Measurements from ENCODE around the gene ICE1.
A peak's percentile ranks its signal among the peaks of the same experiment; 100 is the strongest.

ICE1 gene

GRCh38 chr5:5421961-5422818, at the start of gene ICE1:
ICE1 (plus strand) TSS chr5:5422677; CDS start chr5:5422916, 239 bp downstream.
- H3K9me3 ChIP-seq (replicated peaks; ENCODE audit: insufficient read depth, low read length), result no peaks in the 10 kb centered on the region
- peak within 1 kb of the TSS; percentile 80 for H3K9ac ChIP-seq (ENCODE audit: low read length)
- H3K4me1 ChIP-seq (ENCODE audit: low read length), result peaks cover 36% of the 10 kb centered on the region
- peak within 1 kb of the TSS; percentile 90 for H3K27ac ChIP-seq (ENCODE audit: low read length)
- no peaks in the 10 kb centered on the region for H3K27me3 ChIP-seq (replicated peaks; ENCODE audit: insufficient read depth, low read length)
- no peaks in the 10 kb centered on the region for H3K36me3 ChIP-seq (replicated peaks; ENCODE audit: insufficient read depth, low read length)
- H4K20me1 ChIP-seq (ENCODE audit: insufficient read depth, low read length), result no peaks in the 10 kb centered on the region
- peak within 1 kb of the TSS; percentile 84 for H3K4me2 ChIP-seq (ENCODE audit: low read depth, low read length)
- TF ChIP-seq EZH2 (optimal IDR thresholded peaks at IDR 0.05; ENCODE audit: low read depth, low read length) (no peak), EZH2phosphoT487 (IDR thresholded peaks at IDR 0.05; ENCODE audit: low read length) (no peak), CTCF (IDR thresholded peaks at IDR 0.05; ENCODE audit: low read length) (no peak)
- H3F3A ChIP-seq (ENCODE audit: insufficient read depth, low read length), result peaks cover 24% of the 10 kb centered on the region
- peak within 1 kb of the TSS; percentile 93 for H3K4me3 ChIP-seq (ENCODE audit: low read length)
- H2AFZ ChIP-seq (ENCODE audit: low read length), result peak within 1 kb of the TSS; percentile 60
- no peaks in the 10 kb centered on the region for H3K9me2 ChIP-seq (replicated peaks; ENCODE audit: insufficient read depth, low read length)
- DNase-seq, result peak; percentile 97
- H3K79me2 ChIP-seq (ENCODE audit: low read length), result peaks cover 45% of the 10 kb centered on the region

- Histone ChIP-seq H3K4me2 (ENCODE audit: low read depth, low read length) (no peak overlapping the region), H3K4me3 (ENCODE audit: low read length) (no peak overlapping the region), H3F3A (ENCODE audit: insufficient read depth, low read length) (no peaks in the 10 kb centered on the region), H3K79me2 (ENCODE audit: low read length) (no peaks in the 10 kb centered on the region), H3K36me3 (replicated peaks; ENCODE audit: insufficient read depth, low read length) (no peaks in the 10 kb centered on the region), H3K9me2 (replicated peaks; ENCODE audit: insufficient read depth, low read length) (no peaks in the 10 kb centered on the region), H3K9ac (ENCODE audit: low read length) (no peak overlapping the region), H3K27me3 (replicated peaks; ENCODE audit: insufficient read depth, low read length) (no peaks in the 10 kb centered on the region), H4K20me1 (ENCODE audit: insufficient read depth, low read length) (no peaks in the 10 kb centered on the region), H3K4me1 (ENCODE audit: low read length) (no peaks in the 10 kb centered on the region), H3K27ac (ENCODE audit: low read length) (no peak overlapping the region), H3K9me3 (replicated peaks; ENCODE audit: insufficient read depth, low read length) (no peaks in the 10 kb centered on the region), H2AFZ (ENCODE audit: low read length) (no peak overlapping the region)
- TF ChIP-seq CTCF (IDR thresholded peaks at IDR 0.05; ENCODE audit: low read length), result no peak
- TF ChIP-seq EZH2phosphoT487 (IDR thresholded peaks at IDR 0.05; ENCODE audit: low read length), result no peak
- no peak for DNase-seq
These were observed 49.5 kb upstream of the ICE1 start for GRCh38 chr5:5372930-5373329.

- Histone ChIP-seq H3K4me3 (ENCODE audit: low read length) (no peak overlapping the region), H3K27ac (ENCODE audit: low read length) (no peak overlapping the region), H3K27me3 (replicated peaks; ENCODE audit: insufficient read depth, low read length) (no peaks in the 10 kb centered on the region), H2AFZ (ENCODE audit: low read length) (no peak overlapping the region), H3K4me2 (ENCODE audit: low read depth, low read length) (no peak overlapping the region), H4K20me1 (ENCODE audit: insufficient read depth, low read length) (no peaks in the 10 kb centered on the region), H3K9me3 (replicated peaks; ENCODE audit: insufficient read depth, low read length) (no peaks in the 10 kb centered on the region), H3F3A (ENCODE audit: insufficient read depth, low read length) (no peaks in the 10 kb centered on the region), H3K9me2 (replicated peaks; ENCODE audit: insufficient read depth, low read length) (no peaks in the 10 kb centered on the region), H3K79me2 (ENCODE audit: low read length) (no peaks in the 10 kb centered on the region), H3K9ac (ENCODE audit: low read length) (no peak overlapping the region), H3K36me3 (replicated peaks; ENCODE audit: insufficient read depth, low read length) (no peaks in the 10 kb centered on the region), H3K4me1 (ENCODE audit: low read length) (no peaks in the 10 kb centered on the region)
- DNase-seq, result no peak
- TF ChIP-seq CTCF (IDR thresholded peaks at IDR 0.05; ENCODE audit: low read length), result no peak
- no peak for TF ChIP-seq EZH2phosphoT487 (IDR thresholded peaks at IDR 0.05; ENCODE audit: low read length)
- no peak for TF ChIP-seq EZH2 (optimal IDR thresholded peaks at IDR 0.05; ENCODE audit: low read depth, low read length)
These were observed 49.0 kb upstream of the ICE1 start for GRCh38 chr5:5373351-5373989.

All from MM.1S (cell line).